ENCODE data around the gene VPS37B. TPM values are rescaled to one million over a fixed set of nuclear protein-coding genes. Genes with fewer than 3 reads are reported as not detected.

The VPS37B gene
- total and polyA plus RNA-seq, 10 of the 15 experiments (the other 5 are each of a cell fraction or from before 2014, with no cell fraction given), result 0.66 to 68.6 (median 39.6) TPM

- ChIA-PET RAD21 (ENCODE audit: unreplicated experiment) (no interaction called here), SMC1A (ENCODE audit: uncharacterized antibody, unreplicated experiment) (interaction anchor here (0.9 kb wide), 1 partner anchor 35 kb away, joined by 3 read pairs; no protein-coding TSS in a partner anchor), POLR2A (interaction anchor here (1.3 kb wide), 1 partner anchor 42 kb away, joined by 3 read pairs; no protein-coding TSS in a partner anchor), CTCF (no interaction called here)
- Histone ChIP-seq H4K20me1 (ENCODE audit: control insufficient read depth, insufficient read depth) (no peaks in the 10 kb centered on the region), H3K9me3 (replicated peaks; ENCODE audit: control insufficient read depth, insufficient read depth, low read length) (no peaks in the 10 kb centered on the region; the same call in 2 of the 3 replicates), H3K4me2 (ENCODE audit: control insufficient read depth, insufficient read depth) (no peak overlapping the region), H3K4me1 (ENCODE audit: control insufficient read depth, insufficient read depth, low read length) (peaks cover 12% of the 10 kb centered on the region), H3K4me3 (no peak overlapping the region), H3K27ac (ENCODE audit: control insufficient read depth, insufficient read depth) (no peak overlapping the region), H3K79me2 (ENCODE audit: control insufficient read depth, insufficient read depth, low read length) (no peaks in the 10 kb centered on the region), H3K36me3 (ENCODE audit: control insufficient read depth in 2 of 2, insufficient read depth in 2 of 2, low read length in 1 of 2) (no peaks in the 10 kb centered on the region), H2AFZ (ENCODE audit: control insufficient read depth, low read depth, low read length) (no peak overlapping the region), H3K27me3 (replicated peaks in 1 of 2; ENCODE audit: control insufficient read depth in 2 of 2, insufficient read depth in 2 of 2, low read length in 1 of 2) (no peaks in the 10 kb centered on the region), H3K9ac (ENCODE audit: control insufficient read depth, insufficient read depth, low read length) (no peak overlapping the region)
- no TSS peak for BruUV-seq (replicated peaks)
- DNase-seq (ENCODE audit: low read depth, low spot score) (no peak), ATAC-seq (no peak), FAIRE-seq (no peak)
- TF ChIP-seq HDGF (IDR thresholded peaks at IDR 0.05), result no peak
- TF ChIP-seq E4F1 (IDR thresholded peaks at IDR 0.05; ENCODE audit: borderline replicate concordance, partially characterized antibody), result no peak
- no peak for TF ChIP-seq ZNF274 (IDR thresholded peaks at IDR 0.05; ENCODE audit: insufficient read depth, insufficient read length)
- TF ChIP-seq BHLHE40 (IDR thresholded peaks at IDR 0.05; ENCODE audit: borderline replicate concordance in 1 of 2, low read depth in 2 of 2, low read length in 1 of 2), result no peak
- in situ Hi-C loops (cut with MboI), result no loop called here
- intact Hi-C loops (cut with micrococcal nuclease; ENCODE audit: unreplicated experiment), result no loop called here
- 69% methylated on average over 8 of the region's 8 CpGs for WGBS (ENCODE audit: insufficient coverage, insufficient replicate concordance, low lambda C conversion rate, missing lambda C conversion rate)
These were observed 26.0 kb upstream of the VPS37B start for GRCh38 chr12:122921917-122922316.

- Histone ChIP-seq H3K79me2 (ENCODE audit: control insufficient read depth, insufficient read depth, low read length) (no peaks in the 10 kb centered on the region), H3K9ac (ENCODE audit: control insufficient read depth, insufficient read depth, low read length) (no peak overlapping the region), H3K4me1 (ENCODE audit: control insufficient read depth, insufficient read depth, low read length) (peaks cover 2% of the 10 kb centered on the region; the same call in 1 of the 2 replicates), H3K4me2 (ENCODE audit: control insufficient read depth, insufficient read depth) (no peak overlapping the region), H3K4me3 (no peak overlapping the region), H2AFZ (ENCODE audit: control insufficient read depth, low read depth, low read length) (no peak overlapping the region), H3K27me3 (replicated peaks in 1 of 2; ENCODE audit: control insufficient read depth in 2 of 2, insufficient read depth in 2 of 2, low read length in 1 of 2) (no peaks in the 10 kb centered on the region), H3K9me3 (replicated peaks; ENCODE audit: control insufficient read depth, insufficient read depth, low read length) (no peaks in the 10 kb centered on the region; the same call in 2 of the 3 replicates), H4K20me1 (ENCODE audit: control insufficient read depth, insufficient read depth) (no peaks in the 10 kb centered on the region), H3K36me3 (ENCODE audit: control insufficient read depth in 2 of 2, insufficient read depth in 2 of 2, low read length in 1 of 2) (no peaks in the 10 kb centered on the region), H3K27ac (ENCODE audit: control insufficient read depth, insufficient read depth) (no peak overlapping the region)
- DNase-seq (ENCODE audit: low read depth, low spot score), result no peak
- FAIRE-seq, result no peak
- ChIA-PET CTCF (interaction anchor here (1.4 kb wide), 1 partner anchor 56 kb away, joined by 3 read pairs; no protein-coding TSS in a partner anchor), RAD21 (ENCODE audit: unreplicated experiment) (no interaction called here), SMC1A (ENCODE audit: uncharacterized antibody, unreplicated experiment) (interaction anchor here (0.6 kb wide), 1 partner anchor 20 kb away, joined by 3 read pairs; no protein-coding TSS in a partner anchor), POLR2A (interaction anchor here (1.0 kb wide), 1 partner anchor 27 kb away, joined by 4 read pairs; no protein-coding TSS in a partner anchor)
- 40% methylated on average over 5 of the region's 5 CpGs for WGBS (ENCODE audit: insufficient coverage, insufficient replicate concordance, low lambda C conversion rate, missing lambda C conversion rate)
- no peak for ATAC-seq
- intact Hi-C loops (cut with micrococcal nuclease; ENCODE audit: unreplicated experiment), result no loop called here
- in situ Hi-C loops (cut with MboI), result no loop called here
- BruUV-seq (replicated peaks), result no TSS peak
- TF ChIP-seq ZNF217 (IDR thresholded peaks at IDR 0.05) (no peak), HDAC6 (IDR thresholded peaks at IDR 0.05; ENCODE audit: unreplicated experiment) (no peak), BHLHE40 (IDR thresholded peaks at IDR 0.05; ENCODE audit: borderline replicate concordance in 1 of 2, low read depth in 2 of 2, low read length in 1 of 2) (no peak), HDGF (IDR thresholded peaks at IDR 0.05) (no peak), EP300 (IDR thresholded peaks at IDR 0.05; ENCODE audit: borderline replicate concordance in 1 of 2, control insufficient read depth in 1 of 2, low read depth in 2 of 2, low read length in 2 of 2) (no peak), ZNF592 (IDR thresholded peaks at IDR 0.05) (no peak), YBX1 (IDR thresholded peaks at IDR 0.05) (no peak), MTA3 (IDR thresholded peaks at IDR 0.05; ENCODE audit: borderline replicate concordance, low read length) (no peak)
These were observed 24.8 kb upstream of the VPS37B start for GRCh38 chr12:122920687-122921086.

Data from GM12878 (cell line).